NCI-H146 treated with DMSO at 0.1 percent for 48 hours (cell line): ENCODE data around the gene OSBPL2.

Experiments
- DNase-seq: peaks from one replicate; lab custom pipeline; 2025; ENCODE audit not compliant: unreplicated experiment; lab: John Stamatoyannopoulos, UW

Gene OSBPL2

DNA sequence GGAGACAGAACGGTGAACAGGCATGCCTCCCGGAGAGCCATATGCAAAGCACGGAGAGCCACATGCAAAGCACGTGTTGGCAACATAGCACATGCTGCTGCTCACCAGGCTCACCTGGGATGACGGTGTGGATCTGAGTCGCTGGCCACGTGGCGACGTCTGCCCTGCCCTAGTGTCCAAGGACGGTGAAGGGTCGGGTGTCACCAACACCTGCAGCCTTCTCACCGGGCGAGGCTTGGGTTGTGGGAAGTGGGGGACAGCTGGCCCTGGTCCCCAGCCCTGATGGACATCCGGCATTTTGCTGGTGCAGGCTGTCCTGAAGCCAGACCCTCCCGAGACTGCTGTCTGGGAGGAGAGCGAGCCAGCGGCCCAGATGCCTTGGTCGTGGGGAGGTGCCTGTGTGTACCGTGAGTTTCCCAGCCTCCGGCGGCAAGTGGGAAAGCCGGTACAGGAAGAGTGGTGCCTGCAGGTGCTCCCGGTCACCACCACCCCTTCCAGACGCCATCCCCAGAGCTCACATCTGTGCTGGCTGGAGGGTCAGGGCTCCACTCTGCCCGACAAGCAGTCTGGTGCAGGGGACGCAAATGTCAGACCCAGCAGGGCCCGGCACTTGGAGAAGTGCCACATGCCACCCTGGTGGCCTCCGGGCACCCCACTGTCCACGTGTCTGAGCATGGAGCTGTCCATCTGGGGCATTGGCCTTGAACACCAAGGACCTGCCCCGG, 58.6 kb downstream of the OSBPL2 start:
- DNase-seq = no peak

GRCh38 chr20:62297449-62298227, 59.3 kb downstream of the OSBPL2 start:
- no peak for DNase-seq

DNA sequence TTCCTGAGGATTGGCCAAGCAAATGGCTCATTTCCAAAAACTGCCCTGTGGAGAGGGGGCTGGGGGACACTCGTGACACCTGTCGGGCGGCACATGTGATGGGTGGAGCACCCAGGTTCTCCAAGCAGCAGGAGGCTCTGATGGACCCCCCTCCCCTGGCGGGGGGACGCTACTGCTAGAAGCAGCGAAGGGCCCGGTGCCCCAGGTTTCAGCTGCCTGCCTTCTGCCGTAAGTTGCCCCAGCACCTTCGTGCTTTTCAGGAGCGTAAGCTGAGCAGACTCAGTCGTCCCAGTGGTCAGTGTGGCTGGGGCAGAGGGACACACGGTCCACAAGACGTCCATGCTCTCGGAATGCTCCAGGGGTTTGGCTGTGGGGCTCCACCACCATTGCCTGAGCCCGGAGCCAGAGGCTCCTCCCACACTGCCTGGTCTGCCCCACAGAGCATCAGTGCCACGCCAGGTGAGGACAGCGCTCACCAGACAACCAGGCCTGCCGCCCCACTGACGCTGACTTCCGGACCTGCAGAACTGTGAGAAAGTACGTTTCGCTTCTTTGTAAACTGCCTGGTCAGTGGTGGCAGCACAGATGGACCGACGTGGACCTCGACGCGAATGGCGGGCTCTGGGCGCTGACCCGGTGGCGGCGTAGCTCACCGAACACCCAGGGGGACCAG, 60.4 kb downstream of the OSBPL2 start:
- DNase-seq = no peak

- no peak for DNase-seq
Measured at GRCh38 chr20:62299666-62300236, 61.4 kb downstream of the OSBPL2 start.

DNA sequence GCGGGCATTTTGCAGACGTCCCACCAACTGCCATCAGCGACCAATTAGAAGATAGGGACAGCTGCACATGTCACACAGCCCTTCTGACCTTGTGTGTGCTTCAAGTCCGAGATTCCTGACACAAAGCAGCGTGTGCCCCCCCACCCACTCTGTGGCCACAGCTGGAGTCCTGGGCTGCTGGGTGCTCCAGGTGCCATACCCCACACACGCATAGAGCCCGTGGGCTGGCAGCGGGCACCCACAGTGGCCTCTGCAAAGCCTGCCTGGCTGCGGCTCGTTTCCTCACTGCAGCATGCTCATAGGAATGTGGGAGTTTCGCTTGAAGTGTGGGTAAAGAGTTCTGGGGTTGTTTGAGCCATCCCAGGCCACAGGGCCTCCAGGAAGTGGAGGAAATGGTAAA, 62.0 kb downstream of the OSBPL2 start:
- DNase-seq = no peak

DNA sequence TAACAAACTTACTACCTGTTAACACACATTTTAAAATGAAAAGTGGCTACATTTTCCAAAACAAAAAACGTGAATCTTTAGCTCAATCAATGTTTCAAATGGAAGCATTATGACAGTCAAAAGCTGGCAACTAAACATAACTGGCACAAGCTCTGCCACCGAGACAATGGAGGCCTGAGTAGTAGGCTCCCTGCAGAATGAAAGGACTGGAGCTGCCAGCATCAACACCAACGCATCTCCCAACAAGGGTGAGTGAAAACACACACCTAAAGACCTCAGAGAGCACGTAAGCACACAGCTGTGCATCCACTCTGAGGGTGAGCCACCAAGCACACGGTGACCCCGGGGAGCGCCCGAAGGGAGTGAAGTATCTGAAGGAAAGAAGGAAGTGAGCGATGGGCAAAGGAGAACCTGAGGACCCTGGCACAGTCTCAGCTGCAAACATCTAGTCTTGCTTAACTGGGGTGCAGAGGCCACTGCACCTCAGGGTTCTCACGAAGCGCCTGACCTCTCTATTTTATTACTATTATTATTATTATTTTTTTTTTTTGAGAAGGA, 62.9 kb downstream of the OSBPL2 start:
- no peak for DNase-seq

DNA sequence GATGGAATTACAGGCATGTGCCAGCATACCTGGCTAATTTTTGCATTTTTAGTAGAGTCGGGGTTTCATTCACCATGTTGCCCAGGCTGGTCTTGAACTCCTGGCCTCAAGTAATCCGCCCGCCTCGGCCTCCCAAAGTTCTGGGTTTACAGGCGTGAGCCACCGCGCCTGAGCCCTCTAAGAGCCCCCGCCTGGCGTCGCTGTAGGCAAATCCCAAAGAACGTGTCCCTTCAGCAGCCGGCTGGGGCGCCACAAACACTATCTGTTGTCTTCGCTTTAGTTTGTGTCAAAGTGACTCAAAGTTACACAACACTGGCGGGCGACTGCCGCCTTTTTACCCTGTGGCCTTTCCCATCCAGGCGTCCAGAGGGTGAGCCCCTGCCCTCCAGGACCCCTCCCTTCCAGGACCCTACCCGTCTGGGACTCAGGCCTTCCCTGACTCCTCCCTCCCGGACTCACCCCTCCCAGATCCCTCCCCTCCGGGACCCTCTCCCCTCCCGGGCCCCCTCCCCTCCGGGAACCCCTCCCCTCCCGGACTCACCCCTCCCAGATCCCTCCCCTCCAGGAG, 63.5 kb downstream of the OSBPL2 start:
- peak; percentile 81 for DNase-seq

DNA sequence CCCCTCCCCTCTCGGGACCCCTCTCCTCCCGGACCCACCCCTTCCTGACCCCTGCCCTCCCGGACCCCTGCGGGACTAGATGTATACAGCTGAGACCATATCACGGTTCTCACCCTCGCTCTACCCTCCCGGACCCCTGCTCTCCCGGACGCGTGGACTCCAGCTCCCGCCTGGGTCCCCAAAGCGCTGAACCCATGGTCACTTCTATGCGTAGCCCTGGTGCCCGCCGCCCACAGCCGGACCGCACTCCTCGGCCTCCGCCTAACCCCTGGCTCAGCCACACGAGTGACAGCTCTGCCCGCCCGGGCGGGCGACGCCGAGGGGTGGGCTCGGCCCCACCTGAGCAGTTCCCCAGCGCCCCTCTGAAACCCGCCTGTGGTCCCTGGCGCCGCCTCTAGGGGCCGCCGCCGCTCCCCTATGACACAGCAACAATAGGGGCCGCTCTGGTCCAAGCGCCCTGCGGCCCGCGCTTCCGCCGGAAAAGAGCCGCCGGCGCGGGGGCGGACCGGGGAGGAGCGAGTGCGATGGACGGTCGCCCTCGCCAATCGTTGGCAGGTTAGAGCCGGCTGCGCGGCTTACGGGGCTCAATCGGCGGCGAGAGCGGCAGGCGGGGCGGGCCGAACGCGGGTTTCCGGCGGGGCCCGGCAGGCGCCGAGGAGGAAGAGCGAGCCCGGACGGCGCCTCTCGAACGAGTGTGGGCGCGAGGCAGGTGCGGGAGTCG, 64.2 kb downstream of the OSBPL2 start, which contains the start of gene ADRM1:
ADRM1 (plus strand) TSS at position 657 of the 721 bp plus-strand sequence. CDS start 572 bp downstream, outside the sequence.
- DNase-seq = peak; percentile 93

DNA sequence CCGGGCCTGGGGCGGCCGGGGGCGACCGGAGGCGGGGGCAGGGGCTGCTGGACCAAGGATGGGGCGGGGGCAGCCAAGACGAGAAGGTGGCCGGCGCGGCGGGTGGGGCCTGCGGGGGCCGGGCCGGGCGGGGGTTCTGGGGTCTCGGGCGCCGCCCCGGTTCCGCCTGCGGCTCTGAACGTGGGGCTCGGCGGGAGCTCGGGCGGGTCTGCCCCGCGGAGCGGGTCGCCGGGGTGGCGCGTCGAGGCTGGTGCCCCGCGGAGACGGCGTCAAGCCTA, 64.7 kb downstream of the OSBPL2 start:
- DNase-seq = no peak

GRCh38 chr20:62303340-62304226, 65.3 kb downstream of the OSBPL2 start:
- DNase-seq = no peak

GRCh38 chr20:62304331-62305148, 66.2 kb downstream of the OSBPL2 start:
- no peak for DNase-seq

GRCh38 chr20:62305149-62305764, 66.9 kb downstream of the OSBPL2 start:
- no peak for DNase-seq

DNA sequence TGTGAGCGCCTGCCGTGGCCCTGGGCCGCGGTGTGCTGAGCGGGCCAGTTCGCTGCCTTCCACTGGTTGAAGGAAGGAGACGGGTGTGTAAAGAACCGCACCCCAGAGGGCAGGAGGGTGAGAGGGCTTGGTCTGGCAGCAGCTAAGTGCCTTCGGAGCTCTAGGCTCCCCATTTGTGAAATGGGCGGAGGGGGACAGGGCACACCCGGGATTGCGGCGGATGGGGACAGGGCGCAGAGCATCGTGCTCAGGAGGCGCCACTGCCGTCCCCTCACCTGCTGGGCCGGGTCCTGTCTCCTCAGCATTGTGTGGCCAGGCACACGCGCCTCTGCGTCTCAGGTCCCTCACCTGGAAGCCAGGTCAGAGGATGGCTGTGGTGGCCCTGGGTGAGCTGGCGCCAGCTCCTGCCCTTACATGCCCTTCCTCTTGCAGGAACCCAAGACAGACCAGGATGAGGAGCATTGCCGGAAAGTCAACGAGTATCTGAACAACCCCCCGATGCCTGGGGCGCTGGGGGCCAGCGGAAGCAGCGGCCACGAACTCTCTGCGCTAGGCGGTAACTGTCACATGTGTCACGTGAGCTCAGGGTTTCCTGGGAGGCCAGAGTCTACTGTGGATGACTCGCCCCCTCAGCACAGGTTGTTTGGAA, 67.6 kb downstream of the OSBPL2 start:
- DNase-seq = no peak

GRCh38 chr20:62306414-62307187, 68.3 kb downstream of the OSBPL2 start:
- DNase-seq = no peak

GRCh38 chr20:62307226-62308101, 69.1 kb downstream of the OSBPL2 start:
- no peak for DNase-seq
